Osteoblast (primary cell): Measurements from ENCODE around the gene IMMT. TPM values are rescaled to one million over a fixed set of nuclear protein-coding genes. Genes with fewer than 3 reads are reported as not detected.
"Not testable (repeated sequence)": the region's sequence is repeated elsewhere in the genome, so short reads cannot be mapped to it uniquely, and the experiment has no call there.

Experiments used
- DNase-seq: peaks from one replicate; pipeline ENCODE4 v3.0.0; 2011; ENCODE audit warnings: low spot score, mixed read lengths; ENCODE audit not compliant: insufficient read length; ENCODE audit errors: missing footprints
- H2AFZ ChIP-seq: 2 replicates; pipeline ENCODE4 v1.6.0; 2011; ENCODE audit warnings: mild to moderate bottlenecking, low read length
- H3K27ac ChIP-seq: 2 replicates; pipeline ENCODE4 v1.5.1; 2011; ENCODE audit warnings: mild to moderate bottlenecking, low read depth, low read length, moderate library complexity
- H3K27me3 ChIP-seq: 2 replicates; pipeline ENCODE4 v1.6.0; 2012; ENCODE audit warnings: mild to moderate bottlenecking, control low read depth, inconsistent platforms, low read length, moderate library complexity; ENCODE audit not compliant: insufficient read depth
- H3K36me3 ChIP-seq: 2 replicates; pipeline ENCODE4 v1.5.1; 2011; ENCODE audit warnings: mild to moderate bottlenecking, low read length, control low read depth, moderate library complexity; ENCODE audit not compliant: insufficient read depth
- H3K4me1 ChIP-seq: 2 replicates; pipeline ENCODE4 v1.5.1; 2011; ENCODE audit warnings: mild to moderate bottlenecking, low read length, control low read depth, moderate library complexity; ENCODE audit not compliant: insufficient read depth
- H3K4me2 ChIP-seq: 2 replicates; pipeline ENCODE4 v1.6.0; 2011; ENCODE audit warnings: mild to moderate bottlenecking, low read length; ENCODE audit not compliant: insufficient read depth
- H3K4me3 ChIP-seq: fragments of 200-600 bp; sonication (generic); 3 replicates; pipeline ENCODE4 v1.5.1; 2012; ENCODE audit warnings: mild to moderate bottlenecking, low read length, inconsistent platforms; ENCODE audit not compliant: insufficient read depth
- H3K79me2 ChIP-seq: 2 replicates; pipeline ENCODE4 v1.6.0; 2012; ENCODE audit warnings: mild to moderate bottlenecking, low read length, control low read depth, inconsistent platforms; ENCODE audit not compliant: insufficient read depth
- H3K9me3 ChIP-seq: 2 replicates; pipeline ENCODE4 v1.5.1; 2011; ENCODE audit warnings: low read depth, low read length, control low read depth
- H4K20me1 ChIP-seq: 2 replicates; pipeline ENCODE4 v1.6.0; 2012; ENCODE audit warnings: mild to moderate bottlenecking, low read length, control low read depth; ENCODE audit not compliant: insufficient read depth
- total RNA-seq: library from RNA; depleted of rRNA; stranded (reverse); fragments of >200 nt; gene quantifications from 2 replicates; pipeline ENCODE4 v1.2.3, GENCODE V29; 2012
- TF ChIP-seq, protein P1 (sequence below): IDR thresholded peaks from 2 replicates; pipeline ENCODE4 v1.5.1; 2011; ENCODE audit warnings: mild to moderate bottlenecking, low read depth, low read length, moderate library complexity; ENCODE audit errors: extremely low read depth

Gene IMMT
- 55.7 and 60.4 TPM in 2 replicates for total RNA-seq

- Histone ChIP-seq H3K4me1 (peaks cover 25% of the 10 kb centered on the region), H3K79me2 (peaks cover 55% of the 10 kb centered on the region), H3K36me3 (peaks cover 2% of the 10 kb centered on the region), H3K27ac (peak within 1 kb of the TSS; percentile 96), H3K4me3 (peak within 1 kb of the TSS; percentile 97), H4K20me1 (peaks cover 42% of the 10 kb centered on the region), H2AFZ (peak within 1 kb of the TSS; percentile 73), H3K4me2 (peak within 1 kb of the TSS; percentile 92), H3K9me3 (no peaks in the 10 kb centered on the region), H3K27me3 (no peaks in the 10 kb centered on the region)
- TF ChIP-seq, protein P1, sequence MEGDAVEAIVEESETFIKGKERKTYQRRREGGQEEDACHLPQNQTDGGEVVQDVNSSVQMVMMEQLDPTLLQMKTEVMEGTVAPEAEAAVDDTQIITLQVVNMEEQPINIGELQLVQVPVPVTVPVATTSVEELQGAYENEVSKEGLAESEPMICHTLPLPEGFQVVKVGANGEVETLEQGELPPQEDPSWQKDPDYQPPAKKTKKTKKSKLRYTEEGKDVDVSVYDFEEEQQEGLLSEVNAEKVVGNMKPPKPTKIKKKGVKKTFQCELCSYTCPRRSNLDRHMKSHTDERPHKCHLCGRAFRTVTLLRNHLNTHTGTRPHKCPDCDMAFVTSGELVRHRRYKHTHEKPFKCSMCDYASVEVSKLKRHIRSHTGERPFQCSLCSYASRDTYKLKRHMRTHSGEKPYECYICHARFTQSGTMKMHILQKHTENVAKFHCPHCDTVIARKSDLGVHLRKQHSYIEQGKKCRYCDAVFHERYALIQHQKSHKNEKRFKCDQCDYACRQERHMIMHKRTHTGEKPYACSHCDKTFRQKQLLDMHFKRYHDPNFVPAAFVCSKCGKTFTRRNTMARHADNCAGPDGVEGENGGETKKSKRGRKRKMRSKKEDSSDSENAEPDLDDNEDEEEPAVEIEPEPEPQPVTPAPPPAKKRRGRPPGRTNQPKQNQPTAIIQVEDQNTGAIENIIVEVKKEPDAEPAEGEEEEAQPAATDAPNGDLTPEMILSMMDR = no peak
- peak; percentile 97 for DNase-seq
Observed at GRCh38 chr2:86195055-86195807, at the start of gene IMMT. Gene IMMT (minus strand): TSS chr2:86195462. CDS start chr2:86195382, 80 bp downstream.

DNA sequence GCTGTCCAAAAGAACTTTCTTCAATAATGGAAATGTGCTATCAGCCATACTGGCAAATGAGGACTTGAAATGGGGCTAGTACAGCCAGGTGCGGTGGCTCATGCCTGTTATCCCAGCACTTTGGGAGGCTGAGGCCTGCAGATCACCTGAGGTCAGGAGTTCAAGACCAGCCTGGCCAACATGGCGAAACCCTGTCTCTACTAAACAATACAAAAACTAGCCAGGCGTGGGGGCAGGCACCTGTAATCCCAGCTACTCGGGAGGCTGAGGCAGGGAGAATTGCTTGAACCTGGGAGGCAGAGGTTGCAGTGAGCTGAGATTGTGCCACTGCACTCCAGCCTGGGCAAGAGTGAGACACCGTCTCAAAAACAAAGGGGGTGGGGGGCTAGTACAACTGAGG lies 49.5 kb upstream of the IMMT start:
- H2AFZ ChIP-seq, H3K9me3 ChIP-seq, H4K20me1 ChIP-seq, H3K4me2 ChIP-seq, H3K4me1 ChIP-seq, H3K79me2 ChIP-seq, H3K4me3 ChIP-seq, H3K27ac ChIP-seq, DNase-seq, H3K36me3 ChIP-seq: not testable (repeated sequence)
- peaks cover 10% of the 10 kb centered on the region for H3K27me3 ChIP-seq

GRCh38 chr2:86243950-86244733 lies 48.9 kb upstream of the IMMT start:
- no peak overlapping the region for H3K4me2 ChIP-seq
- TF ChIP-seq, protein P1 = no peak

GRCh38 chr2:86243272-86243671 lies 48.0 kb upstream of the IMMT start:
- Histone ChIP-seq H3K79me2 (no peaks in the 10 kb centered on the region), H3K27me3 (peaks cover 12% of the 10 kb centered on the region), H3K27ac (no peak overlapping the region), H3K4me1 (no peaks in the 10 kb centered on the region), H4K20me1 (no peaks in the 10 kb centered on the region), H3K9me3 (no peaks in the 10 kb centered on the region), H2AFZ (no peak overlapping the region), H3K36me3 (no peaks in the 10 kb centered on the region), H3K4me3 (no peak overlapping the region), H3K4me2 (no peak overlapping the region)
- DNase-seq = no peak
- TF ChIP-seq, protein P1 = no peak

More at GRCh38 chr2:86243950-86244733, 48.9 kb upstream of the IMMT start:
- H3K27ac ChIP-seq = no peak overlapping the region
- no peaks in the 10 kb centered on the region for H4K20me1 ChIP-seq
- no peak overlapping the region for H3K4me3 ChIP-seq
- H3K9me3 ChIP-seq = no peaks in the 10 kb centered on the region
- DNase-seq = no peak
- no peaks in the 10 kb centered on the region for H3K79me2 ChIP-seq
- H3K27me3 ChIP-seq = peaks cover 10% of the 10 kb centered on the region
- no peaks in the 10 kb centered on the region for H3K4me1 ChIP-seq
- H3K36me3 ChIP-seq = no peaks in the 10 kb centered on the region
- no peak overlapping the region for H2AFZ ChIP-seq
